Pons (tissue), 1 donor: ENCODE results near the gene PCAT6.
"Not testable (repeated sequence)": the region's sequence is repeated elsewhere in the genome, so short reads cannot be mapped to it uniquely, and the experiment has no call there.

Experiments
- DNase-seq: peaks from one replicate; pipeline ENCODE4 v3.0.0-alpha.2; 2016; ENCODE audit warnings: low spot score

Gene PCAT6

GRCh38 chr1:202807451-202807925, 3.3 kb upstream of the PCAT6 start:
- DNase-seq = no peak

GRCh38 chr1:202807926-202808757, 2.6 kb upstream of the PCAT6 start, which contains the start of gene KDM5B:
Gene KDM5B, minus strand, starts transcription at chr1:202808421. Its CDS starts 116 bp downstream, at chr1:202808305.
- DNase-seq = peak; percentile 36

GRCh38 chr1:202809597-202810159, 1.1 kb upstream of the PCAT6 start:
- DNase-seq = no peak

- no peak for DNase-seq
Measured at GRCh38 chr1:202810193-202810614, 550 bp upstream of the PCAT6 start.

GRCh38 chr1:202811296-202812175, 782 bp downstream of the PCAT6 start:
- DNase-seq = no peak

GRCh38 chr1:202812176-202813026, 1.6 kb downstream of the PCAT6 start:
- no peak for DNase-seq

- no peak for DNase-seq
Measured at GRCh38 chr1:202815120-202815519, 4.4 kb downstream of the PCAT6 start.

- no peak for DNase-seq
Measured at GRCh38 chr1:202818819-202819218, 8.1 kb downstream of the PCAT6 start.

GRCh38 chr1:202821467-202821866, 10.7 kb downstream of the PCAT6 start:
- no peak for DNase-seq

- DNase-seq = no peak
Measured at GRCh38 chr1:202825748-202826147, 15.0 kb downstream of the PCAT6 start.

- not testable (repeated sequence) for DNase-seq
Measured at GRCh38 chr1:202829223-202829622, 18.5 kb downstream of the PCAT6 start.

GRCh38 chr1:202831906-202832305, 21.2 kb downstream of the PCAT6 start:
- DNase-seq = no peak

- DNase-seq = no peak
Measured at GRCh38 chr1:202834771-202835547, 24.2 kb downstream of the PCAT6 start.

- DNase-seq = no peak
Measured at GRCh38 chr1:202835548-202836072, 24.9 kb downstream of the PCAT6 start.

GRCh38 chr1:202836623-202837403, 26.1 kb downstream of the PCAT6 start:
- DNase-seq = no peak

GRCh38 chr1:202837746-202838262, 27.1 kb downstream of the PCAT6 start:
- no peak for DNase-seq

- no peak for DNase-seq
Measured at GRCh38 chr1:202843081-202843480, 32.3 kb downstream of the PCAT6 start.

- DNase-seq = no peak
Measured at GRCh38 chr1:202844259-202844658, 33.5 kb downstream of the PCAT6 start.

- DNase-seq = no peak
Measured at GRCh38 chr1:202844935-202845334, 34.2 kb downstream of the PCAT6 start.
